Activated CD4-positive, alpha-beta T cell treated with anti-CD3 and anti-CD28 coated beads, Interleukin-2, amount 50 U/mL, for 48 hours (primary cell): ENCODE measurements around the gene ANKRD13A.
"Not testable (repeated sequence)": the region's sequence is repeated elsewhere in the genome, so short reads cannot be mapped to it uniquely, and the experiment has no call there.

ENCODE experiments used
- DNase-seq, 2 experiments: peaks; one replicate each; pipeline ENCODE4 v3.0.0-alpha.2; 2020

The ANKRD13A gene

DNA sequence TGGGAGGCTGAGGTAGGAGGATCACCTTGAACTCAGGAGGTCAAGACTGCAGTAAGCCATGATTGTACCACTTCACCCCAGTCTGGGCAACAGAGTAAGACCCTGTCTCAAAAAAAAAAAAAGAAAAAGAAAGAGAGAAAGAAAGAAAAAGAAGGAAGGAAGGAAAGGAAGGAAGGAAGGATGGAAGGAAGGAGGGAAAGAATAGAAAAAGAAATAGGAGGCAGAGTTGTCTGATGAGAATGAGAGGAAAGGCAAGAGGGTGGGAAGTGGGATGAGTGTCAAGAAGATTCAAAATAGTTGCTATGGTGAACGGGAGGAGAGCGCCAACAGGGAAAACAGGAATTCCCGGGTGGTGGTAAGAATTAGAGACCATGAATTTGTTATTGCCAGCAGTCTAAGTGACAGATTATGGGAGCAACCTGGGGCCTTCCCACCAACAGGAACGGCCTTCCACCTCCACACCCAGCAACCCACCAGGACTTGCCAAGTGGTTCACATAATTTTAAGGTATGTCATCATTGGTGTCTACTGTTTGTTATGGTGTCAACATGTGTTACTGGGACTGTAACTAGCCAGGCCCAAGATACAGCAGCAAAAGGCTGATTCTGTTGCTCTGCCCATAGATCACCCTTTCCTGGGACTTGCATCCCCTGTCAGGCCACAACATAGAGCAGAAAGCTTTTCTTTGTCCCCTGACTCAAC lies 85.2 kb downstream of the ANKRD13A start:
- DNase-seq: no peak

DNA sequence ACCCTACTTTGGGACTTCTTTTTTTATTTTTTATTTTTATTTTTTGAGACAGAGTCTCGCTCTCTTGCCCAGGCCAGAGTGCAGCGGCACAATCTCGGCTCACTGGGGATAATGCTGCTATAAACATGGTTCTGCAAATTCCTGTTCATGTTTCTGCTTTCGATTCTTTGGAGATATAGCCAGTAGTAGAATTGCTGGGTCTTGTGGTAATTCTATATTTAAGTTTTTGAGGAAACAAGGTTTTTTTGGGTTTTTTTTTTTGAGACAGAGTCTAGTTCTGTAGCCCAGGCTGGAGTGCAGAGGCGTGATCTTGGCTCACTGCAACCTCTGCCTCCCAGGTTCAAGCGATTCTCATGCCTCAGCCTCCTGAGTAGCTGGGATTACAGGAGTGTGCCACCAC lies 89.0 kb downstream of the ANKRD13A start:
- DNase-seq: not testable (repeated sequence)

DNA sequence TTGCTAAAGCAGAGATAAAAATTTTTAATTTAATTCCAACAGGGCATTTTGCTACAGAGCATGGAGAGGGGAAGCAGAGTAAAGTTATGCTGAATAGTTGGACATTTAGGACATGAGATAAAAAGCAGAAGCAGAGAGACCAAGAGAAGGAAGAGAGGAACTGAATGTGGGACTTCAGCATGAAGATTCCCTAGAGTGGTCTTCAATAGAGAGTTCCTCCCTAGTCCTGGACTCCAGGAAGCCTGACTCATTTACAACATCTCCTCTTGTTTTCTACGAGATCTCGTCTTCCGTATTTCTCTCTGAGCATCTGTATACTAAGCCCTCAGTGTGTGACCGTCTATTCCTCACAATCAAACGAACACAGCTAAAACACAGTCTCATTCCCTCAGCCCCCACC lies 89.7 kb downstream of the ANKRD13A start:
- DNase-seq: no peak
